Vagina (tissue), 2 donors: ENCODE measurements around the gene MYCBPAP. TPM values are rescaled to one million over a fixed set of nuclear protein-coding genes. Genes with fewer than 3 reads are reported as not detected.

Source experiments
- DNase-seq, 2 donors: peaks; one replicate each; pipeline ENCODE4 v3.0.0-alpha.2; 2017; ENCODE audit errors: extremely low spot score in 2 of 2
- H3K27ac ChIP-seq: fragments of 200-600 bp; sonication (generic); one replicate; pipeline ENCODE4 v1.5.1; 2019
- H3K27me3 ChIP-seq: fragments of 200-600 bp; sonication (generic); one replicate; pipeline ENCODE4 v1.5.1; 2019
- H3K36me3 ChIP-seq, 2 donors: fragments of 200-600 bp; sonication (generic); one replicate each; pipeline ENCODE4 v1.5.1; 2017 to 2019
- H3K4me1 ChIP-seq: fragments of 200-600 bp; sonication (generic); one replicate; pipeline ENCODE4 v1.5.1; 2019
- H3K4me3 ChIP-seq, 2 donors: fragments of 200-600 bp; sonication (generic); 1 replicate in 1 of 2; 2 replicates in 1 of 2; pipeline ENCODE4 v1.5.1; 2016 to 2019
- H3K9me3 ChIP-seq: fragments of 200-600 bp; sonication (generic); one replicate; pipeline ENCODE4 v1.5.1; 2019
- POLR2A ChIP-seq, 2 donors: fragments of 450-650 bp; IDR thresholded peaks; one replicate each; pipeline ENCODE4 v1.6.1; 2017; ENCODE audit warnings: antibody characterized with exemption in 2 of 2, mild to moderate bottlenecking in 2 of 2, moderate library complexity in 2 of 2
- POLR2AphosphoS5 ChIP-seq, 2 donors: sonication (generic); formaldehyde crosslinking; IDR thresholded peaks; one replicate each; pipeline ENCODE4 v1.9.0; 2017; ENCODE audit warnings: antibody characterized with exemption in 2 of 2, mild to moderate bottlenecking in 2 of 2, low read depth in 1 of 2; ENCODE audit not compliant: insufficient read depth in 1 of 2
- intact Hi-C: fragments of 100-400 bp; cut with DNase I; formaldehyde crosslinking; loops from one replicate; pipeline ENCODE4 v1.15.1; 2023
- total RNA-seq: library from RNA; depleted of rRNA; stranded (reverse); fragments of >200 nt; gene quantifications from one replicate; pipeline ENCODE4 v1.2.3, GENCODE V29; 2016
- TF ChIP-seq, protein P1 (sequence below), 3 experiments: fragments of 450-650 bp in 2 of 3; fragments of 200-600 bp in 1 of 3; sonication (generic) in 1 of 3; IDR thresholded peaks; one replicate each; pipeline ENCODE4 v1.5.1; 2017 to 2019; ENCODE audit warnings: antibody characterized with exemption in 3 of 3, mild to moderate bottlenecking in 2 of 3, moderate library complexity in 2 of 3

The MYCBPAP gene
- total RNA-seq, 1 donor from 2014 or later, result not detected

DNA sequence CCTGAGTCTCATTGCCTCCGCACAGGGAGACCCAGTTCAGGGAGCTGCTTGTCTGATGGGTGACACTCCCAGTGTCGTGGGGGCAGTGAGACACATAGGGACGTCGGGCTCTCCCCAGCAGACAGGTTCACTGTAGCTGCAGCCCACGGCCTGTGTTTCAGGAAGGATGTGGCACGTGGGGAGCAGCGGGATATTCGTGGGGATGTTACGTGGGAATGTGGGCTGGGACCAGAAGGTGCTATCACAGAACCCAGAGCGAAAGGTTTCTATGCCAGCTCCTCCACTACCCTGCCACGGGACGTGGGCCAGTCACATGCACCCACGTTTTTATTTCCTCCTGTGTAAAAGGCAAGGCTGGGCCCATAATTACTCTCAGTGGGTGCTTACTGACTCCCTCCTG, 68.6 kb downstream of the MYCBPAP start:
- intact Hi-C loops, result no loop called here
- Histone ChIP-seq H3K27ac (no peak overlapping the region), H3K36me3 (no peaks in the 10 kb centered on the region), H3K4me3 (no peak overlapping the region), H3K4me1 (no peaks in the 10 kb centered on the region), H3K27me3 (no peaks in the 10 kb centered on the region), H3K9me3 (no peaks in the 10 kb centered on the region)
- TF ChIP-seq, protein P1, sequence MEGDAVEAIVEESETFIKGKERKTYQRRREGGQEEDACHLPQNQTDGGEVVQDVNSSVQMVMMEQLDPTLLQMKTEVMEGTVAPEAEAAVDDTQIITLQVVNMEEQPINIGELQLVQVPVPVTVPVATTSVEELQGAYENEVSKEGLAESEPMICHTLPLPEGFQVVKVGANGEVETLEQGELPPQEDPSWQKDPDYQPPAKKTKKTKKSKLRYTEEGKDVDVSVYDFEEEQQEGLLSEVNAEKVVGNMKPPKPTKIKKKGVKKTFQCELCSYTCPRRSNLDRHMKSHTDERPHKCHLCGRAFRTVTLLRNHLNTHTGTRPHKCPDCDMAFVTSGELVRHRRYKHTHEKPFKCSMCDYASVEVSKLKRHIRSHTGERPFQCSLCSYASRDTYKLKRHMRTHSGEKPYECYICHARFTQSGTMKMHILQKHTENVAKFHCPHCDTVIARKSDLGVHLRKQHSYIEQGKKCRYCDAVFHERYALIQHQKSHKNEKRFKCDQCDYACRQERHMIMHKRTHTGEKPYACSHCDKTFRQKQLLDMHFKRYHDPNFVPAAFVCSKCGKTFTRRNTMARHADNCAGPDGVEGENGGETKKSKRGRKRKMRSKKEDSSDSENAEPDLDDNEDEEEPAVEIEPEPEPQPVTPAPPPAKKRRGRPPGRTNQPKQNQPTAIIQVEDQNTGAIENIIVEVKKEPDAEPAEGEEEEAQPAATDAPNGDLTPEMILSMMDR (IDR thresholded peaks at IDR 0.05), result no peak
- TF ChIP-seq POLR2AphosphoS5 (IDR thresholded peaks at IDR 0.05; ENCODE audit: insufficient read depth in 1 of 2, low read depth in 1 of 2) (no peak), POLR2A (IDR thresholded peaks at IDR 0.05) (no peak)
- no peak for DNase-seq

GRCh38 chr17:50577451-50577954, 69.3 kb downstream of the MYCBPAP start:
- H3K4me1 ChIP-seq, result no peaks in the 10 kb centered on the region
- H3K27me3 ChIP-seq, result no peaks in the 10 kb centered on the region
- DNase-seq, result no peak
- no peak overlapping the region for H3K4me3 ChIP-seq
- H3K9me3 ChIP-seq, result no peaks in the 10 kb centered on the region
- intact Hi-C loops, result no loop called here
- no peak for TF ChIP-seq POLR2A (IDR thresholded peaks at IDR 0.05)
- no peak for TF ChIP-seq POLR2AphosphoS5 (IDR thresholded peaks at IDR 0.05; ENCODE audit: insufficient read depth in 1 of 2, low read depth in 1 of 2)
- TF ChIP-seq, protein P1 (IDR thresholded peaks at IDR 0.05), result no peak
- no peak overlapping the region for H3K27ac ChIP-seq
- no peaks in the 10 kb centered on the region for H3K36me3 ChIP-seq

GRCh38 chr17:50578173-50578572, 69.9 kb downstream of the MYCBPAP start:
- TF ChIP-seq POLR2AphosphoS5 (IDR thresholded peaks at IDR 0.05; ENCODE audit: insufficient read depth in 1 of 2, low read depth in 1 of 2), result no peak
- TF ChIP-seq POLR2A (IDR thresholded peaks at IDR 0.05), result no peak
- TF ChIP-seq, protein P1 (IDR thresholded peaks at IDR 0.05), result no peak
- intact Hi-C loops, result no loop called here

GRCh38 chr17:50579399-50579798, 71.2 kb downstream of the MYCBPAP start:
- Histone ChIP-seq H3K27me3 (no peaks in the 10 kb centered on the region), H3K4me3 (no peak overlapping the region), H3K4me1 (no peaks in the 10 kb centered on the region), H3K27ac (no peak overlapping the region), H3K9me3 (no peaks in the 10 kb centered on the region), H3K36me3 (no peaks in the 10 kb centered on the region)
- TF ChIP-seq POLR2A (IDR thresholded peaks at IDR 0.05), result no peak
- no peak for TF ChIP-seq POLR2AphosphoS5 (IDR thresholded peaks at IDR 0.05; ENCODE audit: insufficient read depth in 1 of 2, low read depth in 1 of 2)
- TF ChIP-seq, protein P1 (IDR thresholded peaks at IDR 0.05), result no peak
- DNase-seq, result no peak
- intact Hi-C loops, result no loop called here

More at GRCh38 chr17:50578173-50578572, 69.9 kb downstream of the MYCBPAP start:
- Histone ChIP-seq H3K9me3 (no peaks in the 10 kb centered on the region), H3K27me3 (no peaks in the 10 kb centered on the region), H3K27ac (no peak overlapping the region), H3K4me1 (no peaks in the 10 kb centered on the region), H3K36me3 (no peaks in the 10 kb centered on the region), H3K4me3 (no peak overlapping the region)
- no peak for DNase-seq

DNA sequence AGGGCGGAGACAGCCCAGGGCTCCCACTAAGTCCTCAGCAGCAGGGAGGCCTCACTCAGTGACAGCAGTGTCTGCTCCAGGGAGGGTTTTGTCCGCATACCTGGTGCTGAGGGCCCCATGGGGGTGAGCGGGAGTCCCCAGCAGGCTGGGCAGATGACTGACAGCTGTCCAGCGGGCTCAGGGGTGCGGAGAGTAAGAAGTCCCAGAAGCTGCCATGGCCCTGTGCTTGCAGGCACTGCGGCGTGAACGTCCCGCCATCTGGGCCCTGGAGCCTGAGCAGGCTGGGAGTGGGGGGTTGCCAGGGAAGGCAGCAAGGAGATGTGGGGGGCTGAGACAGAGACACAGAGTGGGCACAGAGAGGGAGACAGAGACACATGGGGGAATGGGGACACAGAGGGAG, 72.4 kb downstream of the MYCBPAP start:
- no peak for DNase-seq
- H3K4me1 ChIP-seq, result no peaks in the 10 kb centered on the region
- H3K9me3 ChIP-seq, result no peaks in the 10 kb centered on the region
- no peaks in the 10 kb centered on the region for H3K27me3 ChIP-seq
- intact Hi-C loops, result no loop called here
- TF ChIP-seq, protein P1 (IDR thresholded peaks at IDR 0.05), result no peak
- TF ChIP-seq POLR2A (IDR thresholded peaks at IDR 0.05), result no peak
- no peak for TF ChIP-seq POLR2AphosphoS5 (IDR thresholded peaks at IDR 0.05; ENCODE audit: insufficient read depth in 1 of 2, low read depth in 1 of 2)
- H3K27ac ChIP-seq, result no peak overlapping the region
- no peak overlapping the region for H3K4me3 ChIP-seq
- H3K36me3 ChIP-seq, result no peaks in the 10 kb centered on the region
